PC-9 (cell line): Measurements from ENCODE around the gene SYNGAP1. TPM values are rescaled to one million over a fixed set of nuclear protein-coding genes. Genes with fewer than 3 reads are reported as not detected.
"Not testable (repeated sequence)": the region's sequence is repeated elsewhere in the genome, so short reads cannot be mapped to it uniquely, and the experiment has no call there.

Experiments used
- BruUV-seq: library from RNA; stranded (reverse); fragments of 400-500 nt; replicated peaks from 2 replicates; lab custom pipeline; 2021; lab: Mats Ljungman, UMichigan
- CTCF ChIA-PET: fragments of 300-600 bp; sonication (Branson Sonifier 250); formaldehyde crosslinking; loops from one replicate; lab custom pipeline; 2022; ENCODE audit warnings: antibody characterized with exemption; lab: Charles Lee
- POLR2A ChIA-PET: fragments of 300-600 bp; sonication (Branson Sonifier 250); formaldehyde crosslinking; loops from one replicate; lab custom pipeline; 2022; ENCODE audit warnings: antibody characterized with exemption; ENCODE audit not compliant: unreplicated experiment; lab: Charles Lee
- DNase-seq, 2 experiments: peaks; one replicate each; pipeline versions ENCODE4 v3.0.0 to v3.0.0-alpha.2; 2015 to 2022; ENCODE audit warnings: mixed read lengths in 1 of 2
- H2AFZ ChIP-seq: fragments of 200-600 bp; sonication (generic); 2 replicates; pipeline ENCODE4 v1.8.1; 2017; ENCODE audit warnings: antibody characterized with exemption
- H3F3A ChIP-seq: fragments of 200-600 bp; sonication (generic); 2 replicates; pipeline ENCODE4 v1.8.1; 2017; ENCODE audit warnings: antibody characterized with exemption, mild to moderate bottlenecking, low read depth; ENCODE audit not compliant: insufficient read depth
- H3K27ac ChIP-seq: fragments of 200-600 bp; sonication (generic); 2 replicates; pipeline ENCODE4 v1.6.1; 2016; ENCODE audit warnings: mixed run types
- H3K27me3 ChIP-seq: fragments of 200-600 bp; sonication (generic); 2 replicates; pipeline ENCODE4 v1.6.1; 2016; ENCODE audit warnings: low read depth, mixed run types; ENCODE audit not compliant: insufficient read depth
- H3K36me3 ChIP-seq: fragments of 200-600 bp; sonication (generic); 2 replicates; pipeline ENCODE4 v1.6.1; 2016; ENCODE audit warnings: low read depth, mixed run types
- H3K4me1 ChIP-seq: fragments of 200-600 bp; sonication (generic); replicated peaks from 2 replicates; pipeline ENCODE4 v1.6.1; 2016; ENCODE audit warnings: mixed run types; ENCODE audit not compliant: insufficient read depth
- H3K4me2 ChIP-seq: fragments of 200-600 bp; sonication (generic); 2 replicates; pipeline ENCODE4 v1.6.1; 2017; ENCODE audit warnings: mixed run types
- H3K4me3 ChIP-seq: fragments of 200-600 bp; sonication (generic); 2 replicates; pipeline ENCODE4 v1.6.1; 2016; ENCODE audit warnings: mixed run types
- H3K79me2 ChIP-seq: fragments of 200-600 bp; sonication (generic); 2 replicates; pipeline ENCODE4 v1.6.1; 2017; ENCODE audit warnings: low read depth, mixed run types
- H3K9me2 ChIP-seq: fragments of 200-600 bp; sonication (generic); 2 replicates; pipeline ENCODE4 v1.8.1; 2017; ENCODE audit warnings: mild to moderate bottlenecking; ENCODE audit not compliant: insufficient read depth
- H3K9me3 ChIP-seq: fragments of 200-600 bp; sonication (generic); 2 replicates; pipeline ENCODE4 v1.8.1; 2016; ENCODE audit warnings: low read depth; ENCODE audit not compliant: insufficient read depth
- H4K20me1 ChIP-seq: fragments of 200-600 bp; sonication (generic); 2 replicates; pipeline ENCODE4 v1.8.1; 2017; ENCODE audit not compliant: insufficient read depth
- EZH2 ChIP-seq: fragments of 200-600 bp; sonication (generic); IDR thresholded peaks from 2 replicates; pipeline ENCODE4 v1.8.0; 2017; ENCODE audit warnings: antibody characterized with exemption, low read depth
- intact Hi-C: fragments of 100-400 bp; cut with micrococcal nuclease; formaldehyde crosslinking; loops from one replicate; pipeline ENCODE4 v1.10.0; 2022; ENCODE audit not compliant: unreplicated experiment
- total RNA-seq: library from RNA; stranded (reverse); gene quantifications from 2 replicates; pipeline ENCODE4 v1.2.3, GENCODE V29; 2021
- TF ChIP-seq, protein P1 (sequence below): fragments of 200-600 bp; sonication (generic); conservative IDR thresholded peaks from 2 replicates; pipeline ENCODE4 v1.6.1; 2017; ENCODE audit warnings: mixed run types, antibody characterized with exemption, mild to moderate bottlenecking, moderate library complexity

The SYNGAP1 gene
- total RNA-seq, 1 experiment from 2014 or later, result 17.7 TPM

DNA sequence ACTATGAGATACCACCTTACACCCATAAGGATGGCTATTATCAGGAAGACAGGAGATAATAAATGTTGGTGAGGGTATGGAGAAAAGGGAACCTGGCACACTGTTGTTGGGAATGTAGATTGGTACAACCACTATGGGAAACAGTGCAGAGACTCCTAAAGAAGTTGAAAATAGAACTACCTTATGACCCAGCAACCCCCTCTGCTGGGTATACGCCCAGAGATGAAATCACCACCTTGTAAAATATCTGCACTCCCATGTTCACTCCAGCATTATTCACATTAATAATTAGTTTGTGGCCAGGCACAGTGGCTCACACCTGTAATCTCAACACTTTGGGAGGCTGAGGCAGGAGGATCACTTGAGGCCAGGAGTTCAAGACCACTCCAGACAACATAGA is 61.3 kb downstream of the SYNGAP1 start:
- Histone ChIP-seq H3K79me2 (no peaks in the 10 kb centered on the region), H3K4me2 (no peak overlapping the region), H3K27me3 (0 out of 2 replicates have a peak, but pooled peaks cover 12% of the 10 kb centered on the region), H2AFZ (no peak overlapping the region), H3F3A (no peaks in the 10 kb centered on the region), H3K9me2 (no peaks in the 10 kb centered on the region), H3K4me1 (no peaks in the 10 kb centered on the region), H3K36me3 (no peaks in the 10 kb centered on the region), H4K20me1 (no peaks in the 10 kb centered on the region; the same call in 1 of the 2 replicates), H3K4me3 (no peak overlapping the region), H3K27ac (no peak overlapping the region), H3K9me3 (no peaks in the 10 kb centered on the region)
- no peak for DNase-seq
- intact Hi-C loops, result no loop called here
- TF ChIP-seq, protein P1, sequence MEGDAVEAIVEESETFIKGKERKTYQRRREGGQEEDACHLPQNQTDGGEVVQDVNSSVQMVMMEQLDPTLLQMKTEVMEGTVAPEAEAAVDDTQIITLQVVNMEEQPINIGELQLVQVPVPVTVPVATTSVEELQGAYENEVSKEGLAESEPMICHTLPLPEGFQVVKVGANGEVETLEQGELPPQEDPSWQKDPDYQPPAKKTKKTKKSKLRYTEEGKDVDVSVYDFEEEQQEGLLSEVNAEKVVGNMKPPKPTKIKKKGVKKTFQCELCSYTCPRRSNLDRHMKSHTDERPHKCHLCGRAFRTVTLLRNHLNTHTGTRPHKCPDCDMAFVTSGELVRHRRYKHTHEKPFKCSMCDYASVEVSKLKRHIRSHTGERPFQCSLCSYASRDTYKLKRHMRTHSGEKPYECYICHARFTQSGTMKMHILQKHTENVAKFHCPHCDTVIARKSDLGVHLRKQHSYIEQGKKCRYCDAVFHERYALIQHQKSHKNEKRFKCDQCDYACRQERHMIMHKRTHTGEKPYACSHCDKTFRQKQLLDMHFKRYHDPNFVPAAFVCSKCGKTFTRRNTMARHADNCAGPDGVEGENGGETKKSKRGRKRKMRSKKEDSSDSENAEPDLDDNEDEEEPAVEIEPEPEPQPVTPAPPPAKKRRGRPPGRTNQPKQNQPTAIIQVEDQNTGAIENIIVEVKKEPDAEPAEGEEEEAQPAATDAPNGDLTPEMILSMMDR, result no peak
- TF ChIP-seq EZH2, result no peak
- BruUV-seq, result no TSS peak
- POLR2A ChIA-PET, result interaction anchor here (0.6 kb wide), 1 partner anchor 81 kb away, joined by 4 read pairs; no protein-coding TSS in a partner anchor
- CTCF ChIA-PET, result no interaction called here

GRCh38 chr6:33482620-33483019 is 62.8 kb downstream of the SYNGAP1 start:
- intact Hi-C loops, H4K20me1 ChIP-seq, CTCF ChIA-PET, H3K79me2 ChIP-seq, H3K4me1 ChIP-seq, BruUV-seq, POLR2A ChIA-PET, H3K4me3 ChIP-seq, H3K9me3 ChIP-seq, DNase-seq, H3F3A ChIP-seq, H2AFZ ChIP-seq, H3K4me2 ChIP-seq, H3K9me2 ChIP-seq, H3K36me3 ChIP-seq, H3K27ac ChIP-seq: not testable (repeated sequence)
- H3K27me3 ChIP-seq, result 0 out of 2 replicates have a peak, but pooled peaks cover 16% of the 10 kb centered on the region

DNA sequence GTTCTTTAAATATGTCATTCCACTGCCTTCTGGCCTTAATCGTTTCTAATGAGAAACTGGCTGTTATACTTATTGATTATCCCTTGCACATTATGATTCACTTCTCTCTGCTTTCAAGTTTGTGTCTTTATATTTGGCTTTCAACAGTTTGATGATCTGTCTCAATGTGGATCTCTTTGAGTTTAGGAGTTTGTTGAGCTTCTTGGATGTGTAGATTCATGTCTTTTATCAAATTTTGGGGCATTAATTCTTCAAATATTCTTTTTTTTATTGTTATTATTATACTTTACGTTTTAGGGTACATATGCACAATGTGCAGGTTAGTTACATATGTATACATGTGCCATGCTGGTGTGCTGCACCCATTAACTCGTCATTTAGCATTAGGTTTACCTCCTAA is 63.8 kb downstream of the SYNGAP1 start:
- no peaks in the 10 kb centered on the region; the same call in 1 of the 2 replicates for H4K20me1 ChIP-seq
- H2AFZ ChIP-seq, result no peak overlapping the region
- DNase-seq, result no peak
- no peaks in the 10 kb centered on the region for H3K36me3 ChIP-seq
- no peaks in the 10 kb centered on the region for H3K4me1 ChIP-seq
- no TSS peak for BruUV-seq
- POLR2A ChIA-PET, result no interaction called here
- CTCF ChIA-PET, result no interaction called here
- H3F3A ChIP-seq, result no peaks in the 10 kb centered on the region
- H3K4me2 ChIP-seq, result no peak overlapping the region
- H3K27ac ChIP-seq, result no peak overlapping the region
- intact Hi-C loops, result no loop called here
- H3K9me2 ChIP-seq, result no peaks in the 10 kb centered on the region
- H3K79me2 ChIP-seq, result no peaks in the 10 kb centered on the region
- H3K27me3 ChIP-seq, result 0 out of 2 replicates have a peak, but pooled peaks cover 6% of the 10 kb centered on the region
- no peak overlapping the region for H3K4me3 ChIP-seq
- H3K9me3 ChIP-seq, result no peaks in the 10 kb centered on the region
- TF ChIP-seq EZH2, result no peak
- TF ChIP-seq, protein P1, result no peak

GRCh38 chr6:33484673-33485262 is 64.9 kb downstream of the SYNGAP1 start:
- H3K27ac ChIP-seq, H2AFZ ChIP-seq, H4K20me1 ChIP-seq, H3K4me2 ChIP-seq, POLR2A ChIA-PET, H3K27me3 ChIP-seq, H3K9me3 ChIP-seq, H3K9me2 ChIP-seq, intact Hi-C loops, H3F3A ChIP-seq, H3K79me2 ChIP-seq, H3K36me3 ChIP-seq, BruUV-seq, H3K4me3 ChIP-seq, H3K4me1 ChIP-seq, DNase-seq: not testable (repeated sequence)
- CTCF ChIA-PET, result interaction anchor here (0.6 kb wide), 1 partner anchor 254 kb away, joined by 5 read pairs; no protein-coding TSS in a partner anchor

DNA sequence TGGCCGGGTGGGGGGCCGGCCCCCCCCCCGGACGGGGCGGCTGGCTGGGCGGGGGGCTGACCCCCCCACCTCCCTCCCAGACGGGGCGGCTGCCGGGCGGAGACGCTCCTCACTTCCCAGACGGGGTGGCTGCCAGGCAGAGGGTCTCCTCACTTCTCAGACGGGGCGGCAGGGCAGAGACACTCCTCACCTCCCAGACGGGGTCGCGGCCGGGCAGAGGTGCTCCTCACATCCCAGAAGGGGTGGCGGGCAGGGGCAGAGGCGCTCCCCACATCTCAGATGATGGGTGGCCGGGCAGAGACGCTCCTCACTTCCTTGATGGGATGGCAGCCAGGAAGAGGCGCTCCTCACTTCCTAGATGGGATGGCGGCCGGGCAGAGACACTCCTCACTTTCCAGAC is 65.8 kb downstream of the SYNGAP1 start:
- H3F3A ChIP-seq, POLR2A ChIA-PET, H3K27me3 ChIP-seq, DNase-seq, H3K36me3 ChIP-seq, intact Hi-C loops, BruUV-seq, H3K9me2 ChIP-seq, H3K9me3 ChIP-seq, H3K4me3 ChIP-seq, H3K4me1 ChIP-seq, H2AFZ ChIP-seq, H3K4me2 ChIP-seq, H3K79me2 ChIP-seq, H3K27ac ChIP-seq, H4K20me1 ChIP-seq: not testable (repeated sequence)
- CTCF ChIA-PET, result interaction anchor here (0.6 kb wide), 1 partner anchor 255 kb away, joined by 5 read pairs; no protein-coding TSS in a partner anchor
